HG02884 (cell line): ENCODE results near the gene OASL.

Experiments used
- ATAC-seq: cut with Tn5 transposase; IDR thresholded peaks from one replicate; pipeline ENCODE4 v1.9.1; 2021; ENCODE audit warnings: mild to moderate bottlenecking, moderate library complexity; ENCODE audit not compliant: unreplicated experiment

Gene OASL

GRCh38 chr12:120970310-120970709 is 68.7 kb downstream of the OASL start:
- no peak for ATAC-seq
